Measurements from ENCODE around the gene RAPGEF5. TPM values are rescaled to one million over a fixed set of nuclear protein-coding genes. Genes with fewer than 3 reads are reported as not detected.

Gene RAPGEF5
- 0.11 and 0.21 TPM in 2 replicates for total RNA-seq
- polyA plus RNA-seq, result 0.21 TPM in 1 of 2 replicates, not detected in the other

- Histone ChIP-seq H3K4me1 (ENCODE audit: low read depth) (no peaks in the 10 kb centered on the region), H3K4me3 (peak within 1 kb of the TSS; percentile 45), H3K27me3 (peaks cover 50% of the 10 kb centered on the region), H3K9me3 (ENCODE audit: low read depth) (no peaks in the 10 kb centered on the region), H3K36me3 (no peaks in the 10 kb centered on the region), H3K27ac (no peak within 1 kb of the TSS)
- DNase-seq (ENCODE audit: low read depth in 1 of 2, low spot score in 1 of 2), result peak in 1 of 2 donors; percentile 50
- no peak for TF ChIP-seq CTCF (IDR thresholded peaks at IDR 0.05; ENCODE audit: low read depth, low read length)
Measured at GRCh38 chr7:22356701-22357310, at the start of gene RAPGEF5. Gene RAPGEF5, minus strand, starts transcription at chr7:22357154. Its CDS starts 94 bp downstream, at chr7:22357060.

- H3K27ac ChIP-seq, result no peak overlapping the region
- no peaks in the 10 kb centered on the region for H3K36me3 ChIP-seq
- DNase-seq (ENCODE audit: low read depth in 1 of 2, low spot score in 1 of 2), result no peak
- H3K4me1 ChIP-seq (ENCODE audit: low read depth), result no peaks in the 10 kb centered on the region
- no peaks in the 10 kb centered on the region for H3K27me3 ChIP-seq
- no peak overlapping the region for H3K4me3 ChIP-seq
- no peaks in the 10 kb centered on the region for H3K9me3 ChIP-seq (ENCODE audit: low read depth)
- TF ChIP-seq CTCF (IDR thresholded peaks at IDR 0.05; ENCODE audit: low read depth, low read length), result no peak
Measured at GRCh38 chr7:22406715-22407114, 49.8 kb upstream of the RAPGEF5 start.

GRCh38 chr7:22404421-22405023, 47.6 kb upstream of the RAPGEF5 start:
- H3K4me3 ChIP-seq, result no peak overlapping the region

GRCh38 chr7:22403344-22403743, 46.4 kb upstream of the RAPGEF5 start:
- no peaks in the 10 kb centered on the region for H3K4me1 ChIP-seq (ENCODE audit: low read depth)
- DNase-seq (ENCODE audit: low read depth in 1 of 2, low spot score in 1 of 2), result no peak
- no peaks in the 10 kb centered on the region for H3K27me3 ChIP-seq
- no peaks in the 10 kb centered on the region for H3K9me3 ChIP-seq (ENCODE audit: low read depth)
- H3K36me3 ChIP-seq, result no peaks in the 10 kb centered on the region
- no peak overlapping the region for H3K4me3 ChIP-seq
- no peak for TF ChIP-seq CTCF (IDR thresholded peaks at IDR 0.05; ENCODE audit: low read depth, low read length)
- no peak overlapping the region for H3K27ac ChIP-seq

More at GRCh38 chr7:22404421-22405023, 47.6 kb upstream of the RAPGEF5 start:
- no peak overlapping the region for H3K27ac ChIP-seq
- H3K36me3 ChIP-seq, result no peaks in the 10 kb centered on the region
- H3K4me1 ChIP-seq (ENCODE audit: low read depth), result no peaks in the 10 kb centered on the region
- no peak for TF ChIP-seq CTCF (IDR thresholded peaks at IDR 0.05; ENCODE audit: low read depth, low read length)
- DNase-seq (ENCODE audit: low read depth in 1 of 2, low spot score in 1 of 2), result no peak
- H3K9me3 ChIP-seq (ENCODE audit: low read depth), result no peaks in the 10 kb centered on the region
- H3K27me3 ChIP-seq, result no peaks in the 10 kb centered on the region

- no peak for DNase-seq (ENCODE audit: low read depth in 1 of 2, low spot score in 1 of 2)
- H3K9me3 ChIP-seq (ENCODE audit: low read depth), result no peaks in the 10 kb centered on the region
- H3K4me1 ChIP-seq (ENCODE audit: low read depth), result no peaks in the 10 kb centered on the region
- H3K36me3 ChIP-seq, result no peaks in the 10 kb centered on the region
- H3K4me3 ChIP-seq, result no peak overlapping the region
- no peak overlapping the region for H3K27ac ChIP-seq
- no peak for TF ChIP-seq CTCF (IDR thresholded peaks at IDR 0.05; ENCODE audit: low read depth, low read length)
- H3K27me3 ChIP-seq, result no peaks in the 10 kb centered on the region
Measured at GRCh38 chr7:22402250-22402649, 45.3 kb upstream of the RAPGEF5 start.

All from cardiac muscle cell (in vitro differentiated cells and primary cell).